IMR-90 (cell line): ENCODE results near the gene GLMN. TPM values are rescaled to one million over a fixed set of nuclear protein-coding genes. Genes with fewer than 3 reads are reported as not detected.

Source experiments
- ATAC-seq: fragments of 200-7000 bp; cut with Tn5 transposase; 2 replicates; pipeline ENCODE4 v1.9.1; 2020; ENCODE audit warnings: low read depth, mild to moderate bottlenecking, moderate library complexity
- BruUV-seq: library from RNA; stranded (reverse); fragments of 400-500 nt; replicated peaks from 2 replicates; lab custom pipeline; 2021; lab: Mats Ljungman, UMichigan
- CTCF ChIA-PET: fragments of 300-600 bp; formaldehyde crosslinking; extraction: SDS; loops from one replicate; lab custom pipeline; 2021; ENCODE audit warnings: antibody characterized with exemption; lab: Yijun Ruan, JAX
- POLR2A ChIA-PET: fragments of 300-600 bp; sonication (Branson Sonifier 250); formaldehyde crosslinking; loops from one replicate; lab custom pipeline; 2022; ENCODE audit warnings: antibody characterized with exemption; ENCODE audit not compliant: unreplicated experiment; lab: Charles Lee
- DNase-seq: peaks from one replicate; pipeline ENCODE4 v3.0.0; 2013
- H2AFZ ChIP-seq: replicated peaks from 2 replicates; pipeline ENCODE3; 2013; ENCODE audit warnings: low read length, mild to moderate bottlenecking; ENCODE audit not compliant: poor library complexity
- H2AK5ac ChIP-seq: 2 replicates; pipeline ENCODE4 v1.6.1; 2013; ENCODE audit warnings: low read depth, low read length, inconsistent platforms
- H2AK9ac ChIP-seq: replicated peaks from 2 replicates; pipeline ENCODE3; 2013; ENCODE audit warnings: mild to moderate bottlenecking, low read depth, low read length, moderate library complexity; ENCODE audit not compliant: poor library complexity
- H2BK120ac ChIP-seq: 2 replicates; pipeline ENCODE4 v1.6.1; 2013; ENCODE audit warnings: low read depth, low read length, inconsistent platforms
- H2BK15ac ChIP-seq: 3 replicates; pipeline ENCODE4 v1.6.1; 2013; ENCODE audit warnings: low read depth, low read length, inconsistent platforms
- H2BK20ac ChIP-seq: 2 replicates; pipeline ENCODE4 v1.6.1; 2013; ENCODE audit warnings: low read depth, mild to moderate bottlenecking, inconsistent platforms, low read length, moderate library complexity
- H2BK5ac ChIP-seq: 2 replicates; pipeline ENCODE4 v1.6.1; 2013; ENCODE audit warnings: mild to moderate bottlenecking, low read depth, low read length, inconsistent platforms; ENCODE audit not compliant: poor library complexity, severe bottlenecking
- H3K14ac ChIP-seq: replicated peaks from 2 replicates; pipeline ENCODE4 v1.6.1; 2013; ENCODE audit warnings: low read depth, low read length, inconsistent platforms
- H3K18ac ChIP-seq: 2 replicates; pipeline ENCODE4 v1.6.1; 2013; ENCODE audit warnings: low read depth, low read length, control low read depth
- H3K23ac ChIP-seq: 2 replicates; pipeline ENCODE4 v1.6.1; 2013; ENCODE audit warnings: low read depth, low read length, inconsistent platforms
- H3K27ac ChIP-seq: 2 replicates; pipeline ENCODE4 v1.5.1; 2013; ENCODE audit warnings: mild to moderate bottlenecking, control low read depth, low read length; ENCODE audit not compliant: insufficient read depth
- H3K27me3 ChIP-seq: 2 replicates; pipeline ENCODE4 v1.6.1; 2013; ENCODE audit warnings: low read length; ENCODE audit not compliant: control insufficient read depth, insufficient read depth
- H3K36me3 ChIP-seq: 2 replicates; pipeline ENCODE4 v1.6.1; 2013; ENCODE audit warnings: low read length, mixed read lengths; ENCODE audit not compliant: control insufficient read depth, insufficient read depth
- H3K4ac ChIP-seq: 2 replicates; pipeline ENCODE4 v1.6.1; 2013; ENCODE audit warnings: low read depth, low read length, inconsistent platforms
- H3K4me1 ChIP-seq: 2 replicates; pipeline ENCODE4 v1.6.1; 2013; ENCODE audit warnings: low read length, mixed read lengths; ENCODE audit not compliant: control insufficient read depth, insufficient read depth
- H3K4me2 ChIP-seq: 2 replicates; pipeline ENCODE4 v1.6.1; 2013; ENCODE audit warnings: low read depth, mild to moderate bottlenecking, control low read depth, low read length, moderate library complexity
- H3K4me3 ChIP-seq: 2 replicates; pipeline ENCODE4 v1.5.1; 2013; ENCODE audit warnings: low read depth, mild to moderate bottlenecking, control low read depth, low read length, moderate library complexity; ENCODE audit not compliant: insufficient read depth
- H3K56ac ChIP-seq: 2 replicates; pipeline ENCODE4 v1.6.1; 2013; ENCODE audit warnings: low read length, inconsistent platforms; ENCODE audit not compliant: insufficient read depth; ENCODE audit errors: extremely low read depth
- H3K79me1 ChIP-seq, 2 experiments: 2 replicates each; pipeline ENCODE4 v1.6.1; 2013; ENCODE audit warnings: low read length in 2 of 2, inconsistent platforms in 1 of 2, low read depth in 1 of 2
- H3K9ac ChIP-seq: 2 replicates; pipeline ENCODE4 v1.6.1; 2013; ENCODE audit warnings: low read depth, low read length, control low read depth
- H3K9me1 ChIP-seq: 2 replicates; pipeline ENCODE4 v1.6.1; 2013; ENCODE audit warnings: low read length, inconsistent platforms; ENCODE audit not compliant: insufficient read depth
- H3K9me3 ChIP-seq: 2 replicates; pipeline ENCODE4 v1.6.1; 2013; ENCODE audit warnings: low read length; ENCODE audit not compliant: control insufficient read depth, insufficient read depth
- H4K20me1 ChIP-seq: 2 replicates; pipeline ENCODE4 v1.6.1; 2013; ENCODE audit warnings: low read length, inconsistent platforms; ENCODE audit not compliant: insufficient read depth
- H4K5ac ChIP-seq: 2 replicates; pipeline ENCODE4 v1.6.1; 2013; ENCODE audit warnings: mild to moderate bottlenecking, low read depth, low read length, control low read depth
- H4K8ac ChIP-seq, 2 experiments: 2 replicates each; pipeline ENCODE4 v1.6.1; 2013; ENCODE audit warnings: low read depth in 2 of 2, low read length in 2 of 2, control low read depth in 1 of 2, inconsistent platforms in 1 of 2
- H4K91ac ChIP-seq: 2 replicates; pipeline ENCODE4 v1.6.1; 2013; ENCODE audit warnings: low read depth, low read length, inconsistent platforms; ENCODE audit not compliant: insufficient read depth
- BHLHE40 ChIP-seq: fragments of 150-350 bp; IDR thresholded peaks from 2 replicates; pipeline ENCODE4 v1.6.1; 2016; ENCODE audit warnings: mild to moderate bottlenecking, low read depth, low read length
- CHD1 ChIP-seq: IDR thresholded peaks from 2 replicates; pipeline ENCODE4 v1.6.1; 2012; ENCODE audit warnings: low read depth, low read length, improper control_type of control experiment
- ELK1 ChIP-seq: fragments of 150-350 bp; IDR thresholded peaks from 2 replicates; pipeline ENCODE4 v1.6.1; 2016; ENCODE audit warnings: low read depth, mild to moderate bottlenecking, low read length, moderate library complexity, borderline replicate concordance
- FOS ChIP-seq: fragments of 150-350 bp; IDR thresholded peaks from 2 replicates; pipeline ENCODE4 v1.6.1; 2016; ENCODE audit warnings: low read depth, low read length
- MAFK ChIP-seq: IDR thresholded peaks from 2 replicates; pipeline ENCODE4 v1.6.1; 2012; ENCODE audit warnings: low read depth, low read length, improper control_type of control experiment
- MAZ ChIP-seq: IDR thresholded peaks from 2 replicates; pipeline ENCODE4 v1.6.1; 2012; ENCODE audit warnings: low read depth, mild to moderate bottlenecking, low read length, improper control_type of control experiment, moderate library complexity, borderline replicate concordance
- NFE2L2 ChIP-seq: fragments of 150-350 bp; IDR thresholded peaks from 2 replicates; pipeline ENCODE4 v1.6.1; 2016; ENCODE audit warnings: low read depth, mild to moderate bottlenecking, low read length
- RFX5 ChIP-seq: IDR thresholded peaks from 2 replicates; pipeline ENCODE4 v1.8.0; 2012; ENCODE audit warnings: low read depth, mild to moderate bottlenecking, low read length, moderate library complexity
- dilution Hi-C: fragments of 300-500 bp; cut with HindIII; formaldehyde crosslinking; loops from one replicate; pipeline ENCODE4 v1.14.3; 2018; ENCODE audit warnings: low sequenced_read_pairs; ENCODE audit not compliant: unreplicated experiment
- in situ Hi-C: fragments of 300-500 bp; cut with MboI; formaldehyde crosslinking; loops from 3 replicates; pipeline ENCODE4 v1.14.3; 2019; ENCODE audit warnings: low sequenced_read_pairs, inconsistent platforms, mixed read lengths
- intact Hi-C: fragments of 100-400 bp; cut with micrococcal nuclease; formaldehyde crosslinking; loops from 2 replicates; pipeline ENCODE4 v1.10.0; 2022
- polyA plus RNA-seq, 3 experiments: library from polyadenylated mRNA; depleted of rRNA; stranded (reverse); fragments of >200 nt; gene quantifications; 2 replicates each; pipeline ENCODE4 v1.2.3, GENCODE V29; 2012; ENCODE audit warnings: low replicate concordance in 1 of 3
- total RNA-seq: library from RNA; depleted of rRNA; stranded (reverse); fragments of >200 nt; gene quantifications from 2 replicates; pipeline ENCODE4 v1.2.3, GENCODE V29; 2012
- TF ChIP-seq, protein P1 (sequence below): fragments of 150-350 bp; IDR thresholded peaks from 2 replicates; pipeline ENCODE4 v1.6.1; 2017; ENCODE audit warnings: mild to moderate bottlenecking, antibody characterized with exemption, low read length, low read depth

GLMN gene
- total and polyA plus RNA-seq, 2 of the 4 experiments (the other 2 are of a cell fraction): 4.1 to 4.7 TPM

- Histone ChIP-seq H2BK15ac (no peak overlapping the region), H3K4ac (no peak overlapping the region), H3K27me3 (no peaks in the 10 kb centered on the region), H2BK20ac (no peak overlapping the region), H3K9me1 (no peaks in the 10 kb centered on the region), H3K36me3 (peaks cover 17% of the 10 kb centered on the region), H3K79me1 (peaks cover under 1 to 1% of the 10 kb centered on the region in 2 experiments; a peak in 3 of 4 replicates), H2BK120ac (no peak overlapping the region), H3K4me1 (no peaks in the 10 kb centered on the region), H3K18ac (no peak overlapping the region), H3K4me2 (no peak overlapping the region), H3K9ac (no peak overlapping the region), H3K9me3 (no peaks in the 10 kb centered on the region), H3K27ac (no peak overlapping the region), H2AK9ac (no peak overlapping the region), H2BK5ac (no peak overlapping the region), H3K56ac (no peak overlapping the region), H3K14ac (no peak overlapping the region), H4K20me1 (no peaks in the 10 kb centered on the region), H4K8ac (no peak overlapping the region), H4K91ac (no peak overlapping the region), H3K4me3 (no peak overlapping the region), H4K5ac (no peak overlapping the region), H3K23ac (no peak overlapping the region), H2AK5ac (no peak overlapping the region), H2AFZ (no peak overlapping the region)
- CTCF ChIA-PET: interaction anchor here (0.6 kb wide), 1 partner anchor 163 kb away, joined by 3 read pairs; no protein-coding TSS in a partner anchor
- dilution Hi-C loops: no loop called here
- POLR2A ChIA-PET: no interaction called here
- TF ChIP-seq NFE2L2: no peak
- no peak for TF ChIP-seq RFX5
- TF ChIP-seq FOS: no peak
- TF ChIP-seq MAFK: no peak
- TF ChIP-seq ELK1: no peak
- TF ChIP-seq, protein P1, sequence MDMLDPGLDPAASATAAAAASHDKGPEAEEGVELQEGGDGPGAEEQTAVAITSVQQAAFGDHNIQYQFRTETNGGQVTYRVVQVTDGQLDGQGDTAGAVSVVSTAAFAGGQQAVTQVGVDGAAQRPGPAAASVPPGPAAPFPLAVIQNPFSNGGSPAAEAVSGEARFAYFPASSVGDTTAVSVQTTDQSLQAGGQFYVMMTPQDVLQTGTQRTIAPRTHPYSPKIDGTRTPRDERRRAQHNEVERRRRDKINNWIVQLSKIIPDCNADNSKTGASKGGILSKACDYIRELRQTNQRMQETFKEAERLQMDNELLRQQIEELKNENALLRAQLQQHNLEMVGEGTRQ: no peak
- no peak for TF ChIP-seq MAZ
- TF ChIP-seq BHLHE40: no peak
- TF ChIP-seq CHD1: no peak
- DNase-seq (no peak), ATAC-seq (no peak)
- BruUV-seq: no TSS peak
- in situ Hi-C loops: no loop called here
- intact Hi-C loops: no loop called here
Observed at GRCh38 chr1:92306020-92306419, 7.2 kb upstream of the GLMN start.
